COLO668 (cell line): ENCODE data around the gene IFITM2.

ENCODE experiments used
- DNase-seq: peaks from one replicate; lab custom pipeline; 2025; ENCODE audit not compliant: unreplicated experiment; lab: John Stamatoyannopoulos, UW

IFITM2 gene

DNA sequence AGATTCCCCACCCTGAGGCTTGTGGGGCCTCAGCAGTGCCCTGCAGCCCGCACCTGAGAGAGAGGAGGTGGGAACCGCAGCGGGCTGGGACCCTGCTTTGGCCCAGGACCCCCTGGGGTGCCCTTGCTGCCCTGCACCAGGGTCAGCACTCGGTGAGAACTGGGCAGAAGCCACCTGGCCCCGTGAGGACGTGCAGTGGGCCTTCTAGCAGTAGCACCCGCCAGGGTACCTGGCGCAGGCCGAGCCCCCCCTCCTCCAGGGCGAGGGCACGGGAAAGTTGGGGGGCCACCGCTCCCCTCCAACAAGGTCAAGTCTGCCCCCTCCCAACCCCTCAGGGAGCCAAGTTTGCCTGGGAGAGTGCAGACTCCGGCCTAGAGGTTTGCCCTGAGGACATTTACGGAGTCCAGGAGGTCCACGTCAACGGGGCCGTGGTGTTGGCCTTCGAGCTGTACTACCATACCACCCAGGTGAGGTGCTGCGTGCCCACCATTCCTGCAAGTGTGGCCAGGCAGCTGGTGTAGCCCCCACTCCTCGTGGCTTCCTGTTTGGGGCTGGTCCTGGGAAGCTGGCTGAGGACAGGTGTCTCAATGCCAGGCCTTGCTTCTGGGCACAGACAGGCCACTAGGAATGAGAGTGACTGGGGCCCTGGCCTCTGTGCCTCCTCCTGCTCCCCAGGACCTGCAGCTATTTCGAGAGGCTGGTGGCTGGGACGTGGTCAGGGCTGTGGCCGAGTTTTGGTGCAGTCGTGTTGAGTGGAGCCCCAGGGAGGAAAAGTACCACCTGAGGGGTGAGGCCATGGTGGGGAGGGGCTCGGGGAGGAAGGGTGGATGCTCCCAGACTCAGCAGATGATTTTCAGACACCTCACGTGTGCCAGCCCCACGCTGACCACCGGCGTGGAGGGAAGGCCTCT lies 15.2 kb upstream of the IFITM2 start:
- no peak for DNase-seq

DNA sequence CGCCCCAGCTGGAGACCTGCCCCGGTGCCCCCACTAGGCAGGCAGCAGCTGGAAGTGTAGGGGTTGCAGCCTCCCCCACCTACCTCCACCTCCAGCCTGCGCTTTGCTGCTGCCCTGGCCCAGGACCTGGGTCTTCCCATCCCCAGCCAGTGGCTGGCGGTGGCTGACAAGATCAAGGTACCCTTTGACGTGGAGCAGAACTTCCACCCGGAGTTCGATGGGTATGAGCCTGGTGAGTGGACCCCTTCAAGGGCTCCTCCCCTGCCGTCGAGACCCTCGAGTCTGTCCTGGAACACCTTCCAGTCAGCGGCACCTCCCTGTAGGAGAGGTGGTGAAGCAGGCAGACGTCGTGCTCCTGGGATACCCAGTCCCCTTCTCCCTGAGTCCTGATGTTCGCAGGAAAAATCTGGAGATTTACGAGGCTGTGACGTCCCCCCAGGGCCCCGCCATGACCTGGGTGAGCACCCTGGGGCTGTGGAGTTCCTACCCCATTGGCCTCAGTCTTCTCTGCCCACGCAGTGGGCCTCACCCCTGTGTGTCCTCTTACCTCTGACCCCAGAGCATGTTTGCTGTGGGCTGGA lies 14.3 kb upstream of the IFITM2 start:
- no peak for DNase-seq

DNA sequence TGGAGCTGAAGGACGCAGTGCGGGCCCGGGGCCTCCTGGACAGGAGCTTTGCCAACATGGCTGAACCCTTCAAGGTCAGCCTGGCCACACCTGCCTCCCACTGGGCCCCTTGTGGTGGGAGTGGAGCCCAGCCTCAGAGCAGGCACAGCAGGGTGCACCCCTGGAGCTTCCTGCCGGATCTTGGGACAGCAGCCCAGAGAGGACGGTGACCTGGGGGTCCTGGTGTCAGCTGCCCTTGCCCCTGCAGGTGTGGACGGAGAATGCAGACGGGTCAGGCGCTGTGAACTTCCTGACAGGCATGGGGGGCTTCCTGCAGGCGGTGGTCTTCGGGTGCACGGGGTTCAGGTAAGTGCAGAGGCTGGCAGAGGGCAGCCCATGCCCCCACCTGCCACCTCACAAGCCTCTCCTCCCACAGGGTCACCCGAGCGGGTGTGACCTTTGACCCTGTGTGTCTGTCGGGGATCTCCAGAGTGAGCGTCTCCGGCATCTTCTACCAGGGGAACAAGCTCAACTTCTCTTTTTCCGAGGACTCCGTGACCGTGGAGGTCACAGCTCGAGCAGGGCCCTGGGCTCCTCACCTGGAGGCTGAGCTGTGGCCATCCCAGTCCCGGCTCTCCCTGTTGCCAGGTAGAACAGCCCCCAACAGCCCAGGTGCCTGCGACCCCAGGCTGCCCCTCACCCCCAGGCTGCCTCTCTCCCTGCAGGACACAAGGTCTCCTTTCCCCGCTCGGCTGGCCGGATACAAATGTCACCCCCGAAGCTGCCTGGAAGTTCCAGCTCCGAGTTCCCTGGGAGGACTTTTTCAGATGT lies 13.6 kb upstream of the IFITM2 start:
- DNase-seq: no peak

DNA sequence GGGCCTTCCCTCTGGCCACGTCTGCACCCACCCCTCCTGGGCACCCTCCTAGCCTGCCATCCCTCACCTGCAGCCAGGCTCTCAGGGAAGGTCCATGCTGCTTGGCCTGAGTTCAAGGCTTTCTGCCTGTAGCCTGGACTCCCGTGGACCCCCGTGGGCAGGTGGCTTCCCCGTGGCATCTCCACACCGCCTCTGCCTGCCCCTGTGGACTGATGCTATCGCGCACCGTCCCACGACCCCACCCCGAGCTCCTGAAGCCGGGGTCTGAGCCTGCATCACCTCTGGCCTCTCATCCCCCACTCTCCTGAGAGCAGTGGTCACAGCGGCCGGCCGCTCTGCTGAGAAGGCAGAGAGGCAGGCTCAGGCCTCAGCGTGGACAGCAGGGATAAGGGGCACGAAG lies 12.8 kb upstream of the IFITM2 start:
- DNase-seq: no peak

DNA sequence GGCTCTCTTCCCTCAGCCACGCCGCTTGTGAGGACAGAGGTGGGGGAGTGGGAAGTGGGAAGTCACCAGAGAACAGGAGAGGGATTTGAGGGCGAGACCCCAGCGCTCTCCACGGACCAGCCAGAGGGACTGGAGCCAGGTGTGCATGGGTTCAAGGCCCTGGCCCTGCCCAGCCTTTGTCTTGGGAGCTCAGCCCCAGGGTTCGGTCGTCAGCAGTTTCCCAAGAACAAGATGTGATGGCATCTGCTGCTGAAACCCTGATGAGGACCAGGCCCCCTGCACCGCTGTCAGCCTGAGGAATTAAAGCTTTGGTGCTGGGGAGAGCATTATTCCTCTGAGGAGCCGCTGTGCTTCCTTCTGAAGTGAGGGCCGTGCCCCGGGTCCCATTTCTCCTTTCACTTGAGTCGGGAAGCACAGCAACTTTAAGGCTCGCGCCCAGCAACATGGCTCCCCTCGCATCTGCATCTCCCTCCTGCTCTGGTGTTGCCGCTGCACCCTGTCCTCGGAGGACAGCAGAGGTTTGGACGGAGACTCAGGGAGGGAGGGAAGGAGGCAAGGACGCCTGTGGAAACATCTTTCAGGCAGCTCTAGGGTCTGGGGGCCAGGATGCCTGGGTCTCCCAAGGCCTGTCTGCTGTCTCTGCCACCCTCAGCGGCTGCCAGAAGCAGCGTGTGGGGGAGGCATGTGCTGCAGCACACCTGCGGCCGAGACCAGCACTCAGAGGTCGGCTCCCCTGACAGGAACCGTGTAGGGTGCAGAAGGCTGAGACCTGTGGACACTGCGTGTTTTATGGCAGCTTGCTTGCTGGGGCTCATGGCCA lies 12.1 kb upstream of the IFITM2 start:
- no peak for DNase-seq

DNA sequence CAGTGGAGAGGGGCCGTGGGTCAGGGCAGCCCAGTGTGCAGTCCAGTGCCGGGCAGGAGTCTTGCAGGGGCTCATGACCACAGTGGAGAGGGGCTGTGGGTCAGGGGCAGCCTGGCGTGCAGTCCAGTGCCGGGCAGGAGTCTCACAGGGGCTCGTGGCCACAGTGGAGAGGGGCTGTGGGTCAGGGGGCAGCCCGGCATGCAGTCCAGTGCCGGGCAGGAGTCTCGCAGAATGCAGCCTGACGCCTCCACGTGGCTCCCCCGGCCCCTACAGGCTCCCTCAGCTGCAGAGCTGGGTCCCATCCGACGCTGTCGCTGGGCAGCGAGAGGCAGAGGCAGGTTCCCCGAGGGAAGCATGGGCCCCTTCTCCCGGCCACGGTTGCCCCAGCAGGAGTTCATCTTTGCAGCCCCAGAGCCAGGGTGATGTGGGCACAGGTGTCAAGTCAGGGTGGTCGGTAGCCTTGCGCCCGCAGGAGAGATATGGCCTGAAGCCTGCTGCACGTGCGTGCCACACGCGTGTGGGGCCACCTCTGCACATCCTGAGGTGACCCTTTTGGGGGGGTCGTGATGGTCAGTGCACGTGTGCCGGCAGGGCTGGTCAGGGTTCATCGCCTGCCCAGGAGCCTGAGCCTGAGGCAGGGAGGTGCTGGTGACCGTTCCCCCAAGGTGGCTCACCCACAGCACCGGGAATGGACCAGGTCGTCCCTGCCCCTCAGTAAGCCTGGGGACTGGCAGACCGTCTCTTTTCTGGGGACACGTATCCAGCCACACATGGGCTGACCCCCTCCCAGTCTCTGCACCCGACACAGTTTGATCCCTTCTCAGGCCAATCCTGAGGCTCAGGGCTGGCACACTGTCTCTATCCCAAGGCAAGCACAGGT lies 11.2 kb upstream of the IFITM2 start:
- DNase-seq: no peak

DNA sequence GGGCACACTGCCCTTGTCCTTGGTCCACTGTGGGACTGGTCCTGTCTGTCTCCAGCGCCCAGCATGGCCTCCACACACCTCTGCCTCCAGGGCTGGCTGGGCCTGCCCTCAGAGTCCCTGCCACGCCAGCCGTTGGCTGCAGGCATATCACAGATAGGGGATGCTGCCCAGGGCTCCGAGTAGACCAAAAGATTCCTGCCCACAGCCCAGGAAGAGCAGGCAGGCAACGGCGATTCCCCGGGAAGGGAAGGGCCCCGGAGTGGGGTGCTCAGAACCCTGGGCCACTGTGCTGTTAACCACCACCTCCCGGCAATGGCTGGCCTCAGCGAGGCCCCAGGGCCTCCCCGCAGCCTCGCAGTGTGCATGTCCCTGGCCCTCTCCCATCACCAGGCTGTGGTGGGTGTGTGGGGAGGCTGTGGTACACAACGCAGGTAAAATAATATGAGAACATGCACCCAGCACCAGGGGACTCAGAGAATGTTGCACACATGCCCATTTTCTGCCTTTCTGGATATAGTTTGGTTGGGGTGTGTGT lies 10.5 kb upstream of the IFITM2 start:
- DNase-seq: no peak

DNA sequence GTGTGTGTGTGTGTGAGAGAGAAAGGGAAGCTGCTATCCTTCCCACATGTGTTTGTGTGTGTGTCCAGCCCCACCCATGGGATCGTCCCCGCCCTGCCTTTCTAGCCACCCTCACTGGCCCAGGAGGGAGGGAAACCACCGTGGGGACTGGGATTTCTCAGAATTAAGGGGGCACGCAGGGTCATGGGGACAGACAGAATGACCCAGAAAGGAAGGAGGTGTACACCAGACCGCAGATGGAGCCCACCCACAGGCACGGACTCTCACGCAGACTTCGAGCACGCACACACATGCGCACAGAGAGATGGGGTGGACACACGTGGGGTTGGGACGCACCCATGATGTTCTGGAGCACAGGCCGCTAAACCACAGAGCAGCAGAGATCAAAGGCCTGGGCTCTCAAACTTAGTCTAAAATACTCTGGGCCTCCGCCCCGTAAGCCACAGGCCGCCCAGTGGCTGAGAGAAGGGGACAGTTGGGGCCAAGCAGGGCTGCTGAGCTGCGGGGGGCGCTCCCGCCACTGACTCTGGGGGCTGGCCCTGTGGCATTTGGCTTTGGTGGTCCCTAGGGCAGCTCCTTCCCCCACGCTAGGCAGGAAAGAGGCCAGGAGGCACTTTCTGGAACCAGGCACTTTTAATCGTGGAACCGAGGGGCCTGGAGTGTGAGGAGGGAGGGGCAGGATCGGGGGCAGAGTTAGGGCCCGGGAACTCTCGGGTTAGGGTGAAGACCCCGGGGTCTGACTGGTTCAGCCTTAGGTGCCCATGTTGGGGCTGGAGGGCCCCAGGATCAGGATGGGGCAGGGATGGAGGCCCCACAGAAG lies 9.8 kb upstream of the IFITM2 start:
- DNase-seq: no peak

DNA sequence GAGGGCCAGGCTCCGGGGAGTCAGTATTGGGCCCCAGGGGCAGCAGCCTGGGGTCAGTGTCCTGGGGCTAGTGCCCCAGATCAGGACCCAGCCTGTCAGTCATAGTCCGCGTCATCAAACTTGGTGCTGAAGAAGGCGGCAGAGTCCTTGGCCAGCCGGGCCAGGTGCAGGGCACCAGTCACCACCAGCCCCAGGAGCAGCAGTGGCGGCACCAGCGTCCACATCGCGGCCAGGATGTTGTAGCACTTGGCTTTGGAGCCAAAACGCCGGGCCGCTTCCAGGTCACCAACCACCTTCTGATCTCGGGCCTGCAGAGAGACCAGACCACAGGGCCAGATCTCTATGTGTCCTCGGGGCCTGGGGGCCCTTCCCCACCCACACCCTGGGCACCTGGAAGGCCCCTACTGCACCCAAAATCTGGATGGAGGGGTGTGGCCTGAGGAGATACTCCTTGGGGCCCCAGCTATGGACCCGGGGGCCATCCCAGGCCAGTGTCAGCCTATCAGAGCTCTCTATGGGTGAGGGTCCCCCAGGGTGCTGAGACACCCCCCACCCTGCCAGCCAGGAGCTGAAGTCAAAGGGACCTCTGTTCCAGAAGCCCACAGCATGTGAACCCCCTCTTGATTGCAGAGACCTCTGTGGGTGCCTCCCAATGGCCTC lies 9.1 kb upstream of the IFITM2 start:
- DNase-seq: no peak

DNA sequence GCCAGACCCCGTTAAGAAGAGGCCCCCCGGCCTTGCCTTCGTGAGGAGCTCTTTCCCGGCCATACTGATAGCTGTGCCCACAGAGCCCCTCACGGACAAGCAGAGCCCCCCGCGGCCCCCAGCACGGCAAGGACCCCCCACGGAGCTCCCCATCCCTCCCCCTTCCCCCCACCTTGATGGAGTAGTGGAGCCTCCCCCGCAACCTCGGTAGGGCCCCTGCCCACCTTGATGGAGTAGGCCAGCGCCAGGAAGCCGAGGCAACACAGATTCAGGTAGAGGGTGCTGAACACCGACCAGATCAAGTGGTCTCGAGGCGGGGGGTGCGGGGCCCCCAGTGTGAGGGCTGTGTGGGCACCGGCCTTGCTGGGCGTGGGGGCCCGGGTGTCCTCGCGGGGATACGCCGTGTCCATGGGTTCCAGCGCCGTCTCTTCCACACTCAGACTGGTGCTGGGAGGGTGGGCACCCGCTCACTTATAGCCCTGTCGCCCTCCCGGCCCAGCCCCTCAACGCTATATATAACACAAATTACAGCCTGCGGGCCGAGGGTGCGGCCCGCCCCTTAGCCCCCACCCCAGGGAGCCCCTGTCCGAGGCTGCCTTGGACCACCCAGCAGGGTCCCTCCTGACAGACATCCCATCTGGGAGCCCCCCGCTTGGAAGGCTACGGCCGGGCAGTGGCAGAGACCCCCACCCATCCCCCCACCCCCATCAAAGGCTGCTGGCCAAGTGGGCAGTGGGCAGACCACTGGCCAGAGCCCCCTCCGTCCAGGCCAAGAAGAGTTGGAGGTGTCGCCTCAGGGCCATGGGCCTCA lies 8.3 kb upstream of the IFITM2 start, which contains the start of gene IFITM5:
Gene IFITM5 (minus strand): TSS at position 446 of the 811 bp plus-strand sequence. CDS start 36 bp downstream, at position 410.
- DNase-seq: no peak

DNA sequence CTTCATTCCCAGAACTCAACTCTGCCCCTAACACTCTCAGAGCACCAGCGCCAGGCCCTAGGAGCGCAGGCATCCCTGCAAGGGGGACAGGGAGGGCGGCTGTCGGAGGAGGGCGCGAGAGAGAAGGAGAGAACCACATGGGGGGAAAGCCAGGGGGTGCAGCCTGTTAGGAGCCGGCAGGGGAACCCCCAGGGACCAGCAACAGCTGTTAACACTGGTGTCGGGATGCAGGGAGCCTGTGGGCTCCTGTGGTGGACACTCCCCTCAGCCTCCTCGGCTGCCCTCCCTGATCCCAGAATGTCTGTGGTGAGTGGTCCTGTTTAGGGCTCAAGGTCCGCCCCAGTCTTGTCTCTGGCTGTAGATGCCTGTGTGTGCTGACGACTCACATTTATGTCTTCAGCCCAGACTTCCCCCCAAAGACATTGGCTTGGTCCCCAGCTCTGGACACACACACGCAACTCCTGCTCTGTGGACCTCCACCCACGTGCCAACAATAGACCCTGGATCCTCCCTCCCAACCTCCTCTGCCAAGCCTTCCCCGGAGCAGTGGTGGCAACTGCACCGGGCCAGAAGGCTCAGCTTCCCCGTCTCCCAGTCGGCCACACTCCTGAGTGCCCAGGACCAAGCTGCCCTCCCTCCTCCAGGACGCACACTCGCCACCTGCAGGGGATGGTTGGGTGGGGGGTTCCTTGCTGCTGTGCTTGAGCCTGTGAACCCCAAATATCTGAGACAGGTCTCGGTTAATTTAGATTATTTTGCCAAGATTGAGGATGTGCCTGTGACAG lies 7.5 kb upstream of the IFITM2 start:
- DNase-seq: no peak

DNA sequence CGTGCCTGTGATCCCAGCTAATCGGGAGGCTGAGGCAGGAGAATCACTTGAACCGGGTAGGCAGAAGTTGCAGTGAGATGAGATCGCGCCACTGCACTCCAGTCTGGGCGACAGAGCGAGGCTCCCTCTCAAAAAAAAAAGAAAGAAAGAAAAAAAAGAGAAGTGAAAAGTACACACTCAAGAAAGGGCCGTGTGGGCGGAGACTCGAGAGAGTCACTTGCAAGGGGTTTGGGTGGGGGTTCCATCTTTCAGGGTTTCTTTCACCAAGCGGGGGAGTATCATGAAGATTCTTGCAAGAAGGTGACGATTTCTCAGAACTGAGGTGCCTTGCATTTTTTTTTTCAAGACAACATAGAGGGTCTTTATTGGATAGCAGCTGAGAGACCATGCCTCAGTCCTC lies 4.3 kb upstream of the IFITM2 start:
- no peak for DNase-seq

DNA sequence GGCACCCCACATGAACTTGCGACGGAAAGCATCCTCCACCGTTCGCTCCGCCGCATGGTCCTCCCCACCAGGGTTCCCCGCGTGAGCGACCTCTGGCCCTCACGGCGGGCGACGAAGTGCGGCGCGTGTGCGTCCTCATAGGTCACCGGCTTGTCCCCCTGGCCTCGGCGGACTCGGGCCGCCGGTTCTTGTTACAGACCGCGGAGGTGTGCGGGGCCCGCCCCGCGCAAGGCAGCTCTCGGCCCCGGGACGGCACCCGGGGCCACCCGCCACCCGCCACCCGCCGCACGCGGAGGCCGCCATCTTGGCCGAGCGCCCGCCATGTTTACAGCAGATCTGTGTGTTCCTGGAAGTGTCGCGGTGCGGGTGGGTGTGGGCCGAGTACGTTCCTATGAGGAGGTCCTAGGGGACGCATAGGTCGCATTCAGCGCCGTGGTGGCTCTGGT lies 3.5 kb upstream of the IFITM2 start:
- no peak for DNase-seq

DNA sequence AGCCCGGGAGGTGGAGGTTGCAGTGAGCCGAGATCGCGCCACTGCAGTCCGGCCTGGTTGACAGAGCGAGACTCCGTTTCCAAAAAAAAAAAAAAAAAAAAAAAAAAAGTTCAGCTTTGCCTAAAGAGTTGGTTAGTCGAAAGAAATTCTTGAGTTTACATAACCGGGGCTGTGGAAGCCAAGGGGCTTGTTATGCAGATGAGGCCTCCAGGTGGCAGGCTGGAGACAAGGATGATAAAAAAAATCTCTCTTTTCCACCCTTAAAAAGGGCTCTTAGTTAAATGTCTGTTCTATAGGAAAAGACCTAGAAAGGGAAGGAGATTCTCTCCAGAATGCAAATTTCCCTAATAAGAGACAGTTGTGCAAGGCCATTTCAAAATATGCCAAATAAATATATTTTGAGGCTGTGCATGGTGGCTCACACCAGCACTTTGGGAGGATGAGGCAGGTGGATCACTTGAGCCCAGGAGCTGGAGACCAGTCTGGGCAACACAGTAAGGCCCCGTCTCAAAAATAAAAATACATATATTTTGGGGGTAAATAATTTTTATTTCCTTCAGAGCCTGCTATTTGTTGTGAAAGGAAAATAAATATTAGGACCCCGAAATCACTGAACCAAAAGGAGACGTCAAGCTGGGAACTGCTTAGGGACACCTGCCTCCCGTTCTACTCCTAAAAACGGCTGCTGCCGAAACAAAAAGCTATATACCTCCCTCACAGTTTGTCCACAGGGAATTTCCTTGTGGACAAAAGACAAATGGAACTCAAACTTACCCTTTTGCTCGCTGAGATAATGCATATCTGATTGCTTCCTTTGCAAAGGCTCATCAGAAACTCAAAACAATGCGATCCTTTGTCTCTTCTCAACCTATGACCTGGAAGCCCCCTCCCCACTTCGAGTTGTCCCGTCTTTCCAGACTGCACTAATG lies 2.4 kb upstream of the IFITM2 start:
- DNase-seq: no peak

DNA sequence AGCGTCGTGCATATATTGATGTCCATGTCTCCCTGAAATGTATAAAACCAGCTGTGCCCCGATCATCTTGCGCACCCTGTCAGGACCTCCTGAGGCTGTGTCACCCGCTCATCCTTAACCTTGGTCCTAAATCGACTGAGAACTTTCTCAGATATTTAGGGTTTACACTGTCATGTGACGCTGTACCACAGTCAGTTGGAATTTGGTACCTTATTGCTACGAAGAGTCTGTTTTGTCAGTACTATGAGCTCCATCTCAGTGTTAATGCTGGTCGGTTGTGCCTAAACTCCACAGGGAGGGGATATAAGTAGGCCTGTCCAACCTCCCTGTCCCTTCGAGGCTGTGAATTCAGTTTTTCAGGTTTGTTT lies 1.8 kb upstream of the IFITM2 start:
- no peak for DNase-seq
